ENCODE results near the gene KHDC1. TPM values are rescaled to one million over a fixed set of nuclear protein-coding genes. Genes with fewer than 3 reads are reported as not detected.
"Not testable (repeated sequence)": the region's sequence is repeated elsewhere in the genome, so short reads cannot be mapped to it uniquely, and the experiment has no call there.

Gene KHDC1
- polyA plus RNA-seq, 4 donors, result 1.7 to 2.5 TPM; not detected in 2

- not testable (repeated sequence) for FAIRE-seq; H3K4me1 ChIP-seq (ENCODE audit: control insufficient read depth in 3 of 3, insufficient read depth in 2 of 3, low read depth in 1 of 3, low read length in 2 of 3); H3K9me3 ChIP-seq (ENCODE audit: control insufficient read depth in 2 of 2, insufficient read depth in 1 of 2, low read depth in 1 of 2, low read length in 1 of 2); DNase-seq; H3K27ac ChIP-seq (ENCODE audit: low read depth in 1 of 3, low read length in 2 of 3); H3K27me3 ChIP-seq (ENCODE audit: control insufficient read depth in 3 of 3, insufficient read depth in 3 of 3, low read length in 3 of 3); H3K4me3 ChIP-seq (ENCODE audit: low read depth in 1 of 3, low read length in 3 of 3)
- 92 to 98% (median 94%) methylated on average over 6 to 27 of the region's 27 CpGs for WGBS, 3 donors
- H3K36me3 ChIP-seq (ENCODE audit: control insufficient read depth in 3 of 3, insufficient read depth in 2 of 3, low read depth in 1 of 3, low read length in 3 of 3), result peaks cover 0 to 14% (median 0%) of the 10 kb centered on the region in 3 donors
Observed at GRCh38 chr6:73268896-73269295, 5.9 kb upstream of the KHDC1 start.

- WGBS, 3 donors, result 95 to 98% (median 98%) methylated on average over 3 of the region's 3 CpGs
- Histone ChIP-seq H3K27ac (ENCODE audit: low read depth in 1 of 3, low read length in 2 of 3) (no peak overlapping the region), H3K4me1 (ENCODE audit: control insufficient read depth in 3 of 3, insufficient read depth in 2 of 3, low read depth in 1 of 3, low read length in 2 of 3) (no peaks in the 10 kb centered on the region), H3K9me3 (ENCODE audit: control insufficient read depth in 2 of 2, insufficient read depth in 1 of 2, low read depth in 1 of 2, low read length in 1 of 2) (no peaks in the 10 kb centered on the region), H3K4me3 (ENCODE audit: low read depth in 1 of 3, low read length in 3 of 3) (no peak overlapping the region), H3K27me3 (ENCODE audit: control insufficient read depth in 3 of 3, insufficient read depth in 3 of 3, low read length in 3 of 3) (no peaks in the 10 kb centered on the region), H3K36me3 (ENCODE audit: control insufficient read depth in 3 of 3, insufficient read depth in 2 of 3, low read depth in 1 of 3, low read length in 3 of 3) (peaks cover 0 to 4% (median 0%) of the 10 kb centered on the region in 3 donors)
- FAIRE-seq (no peak), DNase-seq (no peak)
Observed at GRCh38 chr6:73264446-73264845, 1.4 kb upstream of the KHDC1 start.

- 25 to 50% (median 44%) methylated on average over 7 of the region's 7 CpGs for WGBS, 3 donors
- Histone ChIP-seq H3K4me1 (ENCODE audit: control insufficient read depth in 3 of 3, insufficient read depth in 2 of 3, low read depth in 1 of 3, low read length in 2 of 3) (no peaks in the 10 kb centered on the region), H3K9me3 (ENCODE audit: control insufficient read depth in 2 of 2, insufficient read depth in 1 of 2, low read depth in 1 of 2, low read length in 1 of 2) (no peaks in the 10 kb centered on the region), H3K4me3 (ENCODE audit: low read depth in 1 of 3, low read length in 3 of 3) (peak overlapping the region; percentile 48 to 72 (median 58)), H3K27ac (ENCODE audit: low read depth in 1 of 3, low read length in 2 of 3) (no peak overlapping the region), H3K27me3 (ENCODE audit: control insufficient read depth in 3 of 3, insufficient read depth in 3 of 3, low read length in 3 of 3) (no peaks in the 10 kb centered on the region), H3K36me3 (ENCODE audit: control insufficient read depth in 3 of 3, insufficient read depth in 2 of 3, low read depth in 1 of 3, low read length in 3 of 3) (peaks cover 0 to under 1% (median 0%) of the 10 kb centered on the region in 3 donors)
- DNase-seq (no peak), FAIRE-seq (no peak)
Observed at GRCh38 chr6:73263570-73263909, 544 bp upstream of the KHDC1 start.

GRCh38 chr6:73258721-73259120, 4.3 kb downstream of the KHDC1 start:
- Histone ChIP-seq H3K4me1 (ENCODE audit: control insufficient read depth in 3 of 3, insufficient read depth in 2 of 3, low read depth in 1 of 3, low read length in 2 of 3) (no peaks in the 10 kb centered on the region), H3K4me3 (ENCODE audit: low read depth in 1 of 3, low read length in 3 of 3) (no peak overlapping the region), H3K9me3 (ENCODE audit: control insufficient read depth in 2 of 2, insufficient read depth in 1 of 2, low read depth in 1 of 2, low read length in 1 of 2) (no peaks in the 10 kb centered on the region), H3K27ac (ENCODE audit: low read depth in 1 of 3, low read length in 2 of 3) (no peak overlapping the region), H3K36me3 (ENCODE audit: control insufficient read depth in 3 of 3, insufficient read depth in 2 of 3, low read depth in 1 of 3, low read length in 3 of 3) (no peaks in the 10 kb centered on the region), H3K27me3 (ENCODE audit: control insufficient read depth in 3 of 3, insufficient read depth in 3 of 3, low read length in 3 of 3) (no peaks in the 10 kb centered on the region)
- FAIRE-seq (no peak), DNase-seq (no peak)
- WGBS, 3 donors, result 91 to 96% (median 95%) methylated on average over 1 of the region's 1 CpG

GRCh38 chr6:73254323-73254722, 8.7 kb downstream of the KHDC1 start:
- FAIRE-seq; DNase-seq; H3K36me3 ChIP-seq (ENCODE audit: control insufficient read depth in 3 of 3, insufficient read depth in 2 of 3, low read depth in 1 of 3, low read length in 3 of 3); H3K27ac ChIP-seq (ENCODE audit: low read depth in 1 of 3, low read length in 2 of 3); H3K4me3 ChIP-seq (ENCODE audit: low read depth in 1 of 3, low read length in 3 of 3); H3K27me3 ChIP-seq (ENCODE audit: control insufficient read depth in 3 of 3, insufficient read depth in 3 of 3, low read length in 3 of 3); H3K9me3 ChIP-seq (ENCODE audit: control insufficient read depth in 2 of 2, insufficient read depth in 1 of 2, low read depth in 1 of 2, low read length in 1 of 2); H3K4me1 ChIP-seq (ENCODE audit: control insufficient read depth in 3 of 3, insufficient read depth in 2 of 3, low read depth in 1 of 3, low read length in 2 of 3): not testable (repeated sequence)
- WGBS, 3 donors, result 94 to 97% (median 97%) methylated on average over 5 of the region's 5 CpGs

GRCh38 chr6:73252703-73253102, 10.3 kb downstream of the KHDC1 start:
- Histone ChIP-seq H3K9me3 (ENCODE audit: control insufficient read depth in 2 of 2, insufficient read depth in 1 of 2, low read depth in 1 of 2, low read length in 1 of 2) (no peaks in the 10 kb centered on the region), H3K27ac (ENCODE audit: low read depth in 1 of 3, low read length in 2 of 3) (no peak overlapping the region), H3K36me3 (ENCODE audit: control insufficient read depth in 3 of 3, insufficient read depth in 2 of 3, low read depth in 1 of 3, low read length in 3 of 3) (no peaks in the 10 kb centered on the region), H3K4me1 (ENCODE audit: control insufficient read depth in 3 of 3, insufficient read depth in 2 of 3, low read depth in 1 of 3, low read length in 2 of 3) (no peaks in the 10 kb centered on the region), H3K27me3 (ENCODE audit: control insufficient read depth in 3 of 3, insufficient read depth in 3 of 3, low read length in 3 of 3) (no peaks in the 10 kb centered on the region), H3K4me3 (ENCODE audit: low read depth in 1 of 3, low read length in 3 of 3) (no peak overlapping the region)
- DNase-seq, result no peak
- WGBS, 3 donors, result 92 to 96% (median 94%) methylated on average over 2 of the region's 2 CpGs
- FAIRE-seq, result no peak

GRCh38 chr6:73250016-73250415, 13.0 kb downstream of the KHDC1 start:
- DNase-seq (no peak), FAIRE-seq (no peak)
- Histone ChIP-seq H3K27me3 (ENCODE audit: control insufficient read depth in 3 of 3, insufficient read depth in 3 of 3, low read length in 3 of 3) (no peaks in the 10 kb centered on the region), H3K36me3 (ENCODE audit: control insufficient read depth in 3 of 3, insufficient read depth in 2 of 3, low read depth in 1 of 3, low read length in 3 of 3) (no peaks in the 10 kb centered on the region), H3K4me1 (ENCODE audit: control insufficient read depth in 3 of 3, insufficient read depth in 2 of 3, low read depth in 1 of 3, low read length in 2 of 3) (no peaks in the 10 kb centered on the region), H3K9me3 (ENCODE audit: control insufficient read depth in 2 of 2, insufficient read depth in 1 of 2, low read depth in 1 of 2, low read length in 1 of 2) (no peaks in the 10 kb centered on the region), H3K27ac (ENCODE audit: low read depth in 1 of 3, low read length in 2 of 3) (no peak overlapping the region), H3K4me3 (ENCODE audit: low read depth in 1 of 3, low read length in 3 of 3) (no peak overlapping the region)

GRCh38 chr6:73248192-73248903, 14.6 kb downstream of the KHDC1 start:
- no peaks in the 10 kb centered on the region for H3K4me1 ChIP-seq (ENCODE audit: control insufficient read depth in 3 of 3, insufficient read depth in 2 of 3, low read depth in 1 of 3, low read length in 2 of 3)
- FAIRE-seq, result no peak
- H3K27me3 ChIP-seq (ENCODE audit: control insufficient read depth in 3 of 3, insufficient read depth in 3 of 3, low read length in 3 of 3), result peaks cover 0 to 2% (median 0%) of the 10 kb centered on the region in 3 donors
- WGBS, 3 donors, result 55 to 63% (median 61%) methylated on average over 5 of the region's 5 CpGs
- DNase-seq, result no peak
- H3K9me3 ChIP-seq (ENCODE audit: control insufficient read depth in 2 of 2, insufficient read depth in 1 of 2, low read depth in 1 of 2, low read length in 1 of 2), result no peaks in the 10 kb centered on the region
- H3K27ac ChIP-seq (ENCODE audit: low read depth in 1 of 3, low read length in 2 of 3), result no peak overlapping the region
- H3K36me3 ChIP-seq (ENCODE audit: control insufficient read depth in 3 of 3, insufficient read depth in 2 of 3, low read depth in 1 of 3, low read length in 3 of 3), result no peaks in the 10 kb centered on the region
- H3K4me3 ChIP-seq (ENCODE audit: low read depth in 1 of 3, low read length in 3 of 3), result no peak overlapping the region

GRCh38 chr6:73242001-73242400, 21.0 kb downstream of the KHDC1 start:
- Histone ChIP-seq H3K9me3 (ENCODE audit: control insufficient read depth in 2 of 2, insufficient read depth in 1 of 2, low read depth in 1 of 2, low read length in 1 of 2) (no peaks in the 10 kb centered on the region), H3K27ac (ENCODE audit: low read depth in 1 of 3, low read length in 2 of 3) (no peak overlapping the region), H3K27me3 (ENCODE audit: control insufficient read depth in 3 of 3, insufficient read depth in 3 of 3, low read length in 3 of 3) (peaks cover 0 to 2% (median 0%) of the 10 kb centered on the region in 3 donors), H3K36me3 (ENCODE audit: control insufficient read depth in 3 of 3, insufficient read depth in 2 of 3, low read depth in 1 of 3, low read length in 3 of 3) (no peaks in the 10 kb centered on the region), H3K4me1 (ENCODE audit: control insufficient read depth in 3 of 3, insufficient read depth in 2 of 3, low read depth in 1 of 3, low read length in 2 of 3) (no peaks in the 10 kb centered on the region), H3K4me3 (ENCODE audit: low read depth in 1 of 3, low read length in 3 of 3) (no peak overlapping the region)
- WGBS, 3 donors, result 77 to 91% (median 89%) methylated on average over 5 of the region's 5 CpGs
- FAIRE-seq, result no peak
- no peak for DNase-seq
